ENCODE results near the gene CLDN17. TPM values are rescaled to one million over a fixed set of nuclear protein-coding genes. Genes with fewer than 3 reads are reported as not detected.

The CLDN17 gene
- not detected for total RNA-seq
- long read RNA-seq, result 0 reads

GRCh38 chr21:30166705-30167104 is at the start of gene CLDN17:
TSS of gene CLDN17 (minus strand) at chr21:30166805. CDS start at chr21:30166617, 188 bp downstream.
- Histone ChIP-seq H3K36me3 (no peaks in the 10 kb centered on the region), H3K27me3 (ENCODE audit: low read depth) (no peaks in the 10 kb centered on the region), H3K4me1 (no peaks in the 10 kb centered on the region), H3K9me3 (no peaks in the 10 kb centered on the region), H3K27ac (no peak within 1 kb of the TSS), H3K4me3 (no peak within 1 kb of the TSS)
- DNase-seq (no peak), ATAC-seq (no peak)
- intact Hi-C loops (cut with DNase I), result no loop called here
- no peak for TF ChIP-seq CTCF (IDR thresholded peaks at IDR 0.05)

- ATAC-seq (peak; percentile 61 to 78), DNase-seq (peak; percentile 50)
- Histone ChIP-seq H3K4me1 (no peaks in the 10 kb centered on the region), H3K4me3 (no peak within 1 kb of the TSS), H3K9me3 (no peaks in the 10 kb centered on the region), H3K36me3 (no peaks in the 10 kb centered on the region), H3K27ac (no peak within 1 kb of the TSS), H3K27me3 (ENCODE audit: low read depth) (no peaks in the 10 kb centered on the region)
- intact Hi-C loops (cut with DNase I), result no loop called here
- no peak for TF ChIP-seq CTCF (IDR thresholded peaks at IDR 0.05)
Measured at GRCh38 chr21:30216041-30216723, 49.6 kb upstream of the CLDN17 start, which contains the start of gene CLDN8. TSS of gene CLDN8 (minus strand) at chr21:30216097. CDS start at chr21:30215925, 172 bp downstream.

- intact Hi-C loops (cut with DNase I), result no loop called here
- no peak overlapping the region for H3K4me3 ChIP-seq
- no peaks in the 10 kb centered on the region for H3K4me1 ChIP-seq
- H3K27me3 ChIP-seq (ENCODE audit: low read depth), result no peaks in the 10 kb centered on the region
- no peak for DNase-seq
- no peak for TF ChIP-seq CTCF (IDR thresholded peaks at IDR 0.05)
- ATAC-seq, result no peak
- H3K27ac ChIP-seq, result no peak overlapping the region
- H3K36me3 ChIP-seq, result no peaks in the 10 kb centered on the region
- no peaks in the 10 kb centered on the region for H3K9me3 ChIP-seq
Measured at GRCh38 chr21:30211071-30211470, 44.5 kb upstream of the CLDN17 start.

GRCh38 chr21:30209601-30210000 is 43.0 kb upstream of the CLDN17 start:
- intact Hi-C loops (cut with DNase I), result no loop called here
- no peak for ATAC-seq
- H3K9me3 ChIP-seq, result no peaks in the 10 kb centered on the region
- H3K36me3 ChIP-seq, result no peaks in the 10 kb centered on the region
- no peaks in the 10 kb centered on the region for H3K4me1 ChIP-seq
- H3K27me3 ChIP-seq (ENCODE audit: low read depth), result no peaks in the 10 kb centered on the region
- TF ChIP-seq CTCF (IDR thresholded peaks at IDR 0.05), result no peak
- no peak overlapping the region for H3K27ac ChIP-seq
- DNase-seq, result no peak
- no peak overlapping the region for H3K4me3 ChIP-seq

- no peak overlapping the region for H3K4me3 ChIP-seq
- ATAC-seq (no peak), DNase-seq (no peak)
- no peaks in the 10 kb centered on the region for H3K9me3 ChIP-seq
- no peaks in the 10 kb centered on the region for H3K27me3 ChIP-seq (ENCODE audit: low read depth)
- intact Hi-C loops (cut with DNase I), result no loop called here
- no peaks in the 10 kb centered on the region for H3K36me3 ChIP-seq
- no peak for TF ChIP-seq CTCF (IDR thresholded peaks at IDR 0.05)
- no peak overlapping the region for H3K27ac ChIP-seq
- no peaks in the 10 kb centered on the region for H3K4me1 ChIP-seq
Measured at GRCh38 chr21:30207252-30207579, 40.6 kb upstream of the CLDN17 start.

All from lower lobe of right lung (tissue), 2 donors.